Smooth muscle cell (in vitro differentiated cells): ENCODE measurements around the gene TUFM. TPM values are rescaled to one million over a fixed set of nuclear protein-coding genes. Genes with fewer than 3 reads are reported as not detected.
A peak's percentile ranks its signal among the peaks of the same experiment; 100 is the strongest.

Experiments
- DNase-seq: peaks from one replicate; lab custom pipeline; 2025; ENCODE audit not compliant: unreplicated experiment; lab: John Stamatoyannopoulos, UW
- H2AFZ ChIP-seq: fragments of 200-600 bp; sonication (generic); 2 replicates; pipeline ENCODE4 v1.6.0; 2016; ENCODE audit warnings: antibody characterized with exemption, low read depth, mild to moderate bottlenecking
- H3F3A ChIP-seq: fragments of 200-600 bp; sonication (generic); 2 replicates; pipeline ENCODE4 v1.6.0; 2017; ENCODE audit warnings: antibody characterized with exemption, low read depth
- H3K27ac ChIP-seq: fragments of 200-600 bp; sonication (generic); 2 replicates; pipeline ENCODE4 v1.5.1; 2016; ENCODE audit warnings: low read depth, mild to moderate bottlenecking
- H3K27me3 ChIP-seq: fragments of 200-600 bp; sonication (generic); 2 replicates; pipeline ENCODE4 v1.6.1; 2016; ENCODE audit warnings: low read depth, mild to moderate bottlenecking
- H3K36me3 ChIP-seq: fragments of 200-600 bp; sonication (generic); 2 replicates; pipeline ENCODE4 v1.5.1; 2016; ENCODE audit warnings: low read depth
- H3K4me1 ChIP-seq: fragments of 200-600 bp; sonication (generic); 2 replicates; pipeline ENCODE4 v1.5.1; 2016; ENCODE audit warnings: low read depth
- H3K4me2 ChIP-seq: fragments of 200-600 bp; sonication (generic); 2 replicates; pipeline ENCODE4 v1.6.0; 2016; ENCODE audit warnings: mild to moderate bottlenecking
- H3K4me3 ChIP-seq: fragments of 200-600 bp; sonication (generic); 2 replicates; pipeline ENCODE4 v1.5.1; 2016; ENCODE audit warnings: mild to moderate bottlenecking
- H3K79me2 ChIP-seq: fragments of 200-600 bp; sonication (generic); 2 replicates; pipeline ENCODE4 v1.6.0; 2016; ENCODE audit warnings: low read depth, mild to moderate bottlenecking
- H3K9ac ChIP-seq: fragments of 200-600 bp; sonication (generic); 2 replicates; pipeline ENCODE4 v1.6.0; 2016; ENCODE audit warnings: low read depth
- H3K9me3 ChIP-seq: fragments of 200-600 bp; sonication (generic); replicated peaks from 2 replicates; pipeline ENCODE4 v1.5.1; 2016; ENCODE audit warnings: low read depth
- H4K20me1 ChIP-seq: fragments of 200-600 bp; sonication (generic); 2 replicates; pipeline ENCODE4 v1.6.0; 2016; ENCODE audit warnings: low read depth
- CTCF ChIP-seq: fragments of 200-600 bp; sonication (generic); IDR thresholded peaks from 2 replicates; pipeline ENCODE4 v1.5.1; 2017; ENCODE audit warnings: borderline replicate concordance, mild to moderate bottlenecking, antibody characterized with exemption; ENCODE audit not compliant: insufficient read depth, poor library complexity, severe bottlenecking
- WGBS: methylation state at CpG from one replicate; pipeline ENCODE4 v1.1.7; 2016; ENCODE audit warnings: low lambda C conversion rate; 5-methylcytosine and 5-hydroxymethylcytosine counted together
- polyA plus RNA-seq: library from polyadenylated mRNA; unstranded; fragments of >200 nt; fragmentation: Nextera tagmentation; extraction: Ambion mirVana; gene quantifications from 2 replicates; pipeline ENCODE4 v1.2.1, GENCODE V29; 2016
- total RNA-seq: library from RNA; depleted of rRNA; stranded (reverse); fragments of >200 nt; gene quantifications from 2 replicates; pipeline ENCODE4 v1.2.3, GENCODE V29; 2014

TUFM gene
- total and polyA plus RNA-seq, 2 experiments from 2014 or later = 76.1 to 191 TPM

- H2AFZ ChIP-seq = no peak overlapping the region
- H3K27ac ChIP-seq = peak overlapping the region; percentile 32
- no peak for TF ChIP-seq CTCF
- DNase-seq = no peak
- 97% methylated on average over 12 of the region's 12 CpGs for WGBS
- H4K20me1 ChIP-seq = peaks cover 22% of the 10 kb centered on the region
- no peaks in the 10 kb centered on the region for H3K27me3 ChIP-seq
- H3K4me3 ChIP-seq = peak overlapping the region; percentile 100
- no peaks in the 10 kb centered on the region for H3K9me3 ChIP-seq
- H3K4me2 ChIP-seq = peak overlapping the region; percentile 96
- peaks cover 29% of the 10 kb centered on the region for H3K79me2 ChIP-seq
- peaks cover 12% of the 10 kb centered on the region for H3K4me1 ChIP-seq
- H3K9ac ChIP-seq = no peak overlapping the region
- no peaks in the 10 kb centered on the region for H3F3A ChIP-seq
- H3K36me3 ChIP-seq = no peaks in the 10 kb centered on the region
These were observed 19.0 kb upstream of the TUFM start for GRCh38 chr16:28865001-28865688.

- no peaks in the 10 kb centered on the region for H3K9me3 ChIP-seq
- H3K9ac ChIP-seq = peak overlapping the region; percentile 94
- peak overlapping the region; percentile 100 for H3K4me3 ChIP-seq
- H3K27me3 ChIP-seq = no peaks in the 10 kb centered on the region
- H3K27ac ChIP-seq = peak overlapping the region; percentile 90
- no peaks in the 10 kb centered on the region for H3F3A ChIP-seq
- peaks cover 12% of the 10 kb centered on the region for H3K4me1 ChIP-seq
- WGBS = 9% methylated on average over 29 of the region's 42 CpGs
- H3K4me2 ChIP-seq = peak overlapping the region; percentile 96
- peaks cover 29% of the 10 kb centered on the region for H3K79me2 ChIP-seq
- no peaks in the 10 kb centered on the region for H3K36me3 ChIP-seq
- TF ChIP-seq CTCF = no peak
- peaks cover 20% of the 10 kb centered on the region for H4K20me1 ChIP-seq
- no peak for DNase-seq
- peak overlapping the region; percentile 100 for H2AFZ ChIP-seq
These were observed 18.0 kb upstream of the TUFM start for GRCh38 chr16:28863929-28864793.

GRCh38 chr16:28859326-28859725 is 13.2 kb upstream of the TUFM start:
- H3K4me2 ChIP-seq = no peak overlapping the region
- no peak overlapping the region for H2AFZ ChIP-seq
- no peaks in the 10 kb centered on the region for H3K9me3 ChIP-seq
- H3K4me1 ChIP-seq = no peaks in the 10 kb centered on the region
- 74% methylated on average over 4 of the region's 4 CpGs for WGBS
- no peak overlapping the region for H3K27ac ChIP-seq
- no peak for TF ChIP-seq CTCF
- no peaks in the 10 kb centered on the region for H4K20me1 ChIP-seq
- no peak overlapping the region for H3K9ac ChIP-seq
- no peaks in the 10 kb centered on the region for H3K36me3 ChIP-seq
- H3K4me3 ChIP-seq = no peak overlapping the region
- H3K79me2 ChIP-seq = peaks cover 16% of the 10 kb centered on the region
- H3F3A ChIP-seq = no peaks in the 10 kb centered on the region
- H3K27me3 ChIP-seq = no peaks in the 10 kb centered on the region
- no peak for DNase-seq
